K562 (cell line): ENCODE measurements around the gene PHF3. TPM values are rescaled to one million over a fixed set of nuclear protein-coding genes. Genes with fewer than 3 reads are reported as not detected.

Source experiments
- ATAC-seq: fragments of 200-7000 bp; cut with Tn5 transposase; 3 replicates; pipeline ENCODE4 v1.9.1; 2020; ENCODE audit warnings: moderate library complexity
- BruUV-seq: library from RNA; stranded (reverse); fragments of 400-500 nt; replicated peaks from 2 replicates; lab custom pipeline; 2021; lab: Mats Ljungman, UMichigan
- CTCF ChIA-PET: fragments of 300-600 bp; formaldehyde crosslinking; extraction: SDS; loops from one replicate; lab custom pipeline; 2021; ENCODE audit warnings: low intra/inter-chr PET ratio; lab: Yijun Ruan, JAX
- POLR2A ChIA-PET: fragments of 300-600, 350-650 bp; sonication (Branson Sonifier 250); formaldehyde crosslinking; extraction: SDS; loops from one replicate; lab custom pipeline; 2021; ENCODE audit warnings: antibody characterized with exemption, inconsistent platforms; lab: Yijun Ruan, JAX
- DNase-seq, 4 experiments: peaks; one replicate each; pipeline versions ENCODE4 v3.0.0 to v3.0.0-alpha.2; 2011 to 2018; ENCODE audit warnings: low spot score in 3 of 4, mixed read lengths in 3 of 4; ENCODE audit errors: extremely low read depth in 1 of 4
- FAIRE-seq: peaks from 2 replicates; lab custom pipeline; 2011; peaks lifted over from hg19 to GRCh38; lab: Jason Lieb, UNC
- H2AFZ ChIP-seq: 2 replicates; pipeline ENCODE4 v1.6.0; 2011; ENCODE audit warnings: low read depth, low read length, control low read depth, inconsistent platforms
- H3K27ac ChIP-seq: fragments of 200-600 bp; 3 replicates; pipeline ENCODE4 v1.8.0; 2011; ENCODE audit warnings: low read depth, mild to moderate bottlenecking, control low read depth, inconsistent platforms, low read length, moderate library complexity, mixed read lengths; ENCODE audit errors: extremely low read depth
- H3K27me3 ChIP-seq, 2 experiments: fragments of 300-600 bp in 1 of 2; 2 replicates in 1 of 2; 3 replicates in 1 of 2; pipeline versions ENCODE4 v1.6.0 to v1.8.0; 2011; ENCODE audit warnings: inconsistent platforms in 2 of 2, low read length in 2 of 2, mild to moderate bottlenecking in 1 of 2, mixed read lengths in 1 of 2, moderate library complexity in 1 of 2; ENCODE audit not compliant: control insufficient read depth in 2 of 2, insufficient read depth in 2 of 2
- H3K36me3 ChIP-seq: fragments of 300-600 bp; 3 replicates; pipeline ENCODE4 v1.8.0; 2011; ENCODE audit warnings: mild to moderate bottlenecking, low read length, inconsistent platforms; ENCODE audit not compliant: control insufficient read depth, insufficient read depth
- H3K4me1 ChIP-seq, 2 experiments: fragments of 200-600 bp in 1 of 2; replicated peaks in 1 of 2; 2 replicates in 1 of 2; 3 replicates in 1 of 2; pipeline versions ENCODE4 v1.5.1 to v1.8.0; 2011; ENCODE audit warnings: inconsistent platforms in 2 of 2, low read length in 2 of 2, mild to moderate bottlenecking in 1 of 2, mixed read lengths in 1 of 2, moderate library complexity in 1 of 2; ENCODE audit not compliant: control insufficient read depth in 2 of 2, insufficient read depth in 2 of 2
- H3K4me2 ChIP-seq: 2 replicates; pipeline ENCODE4 v1.6.1; 2011; ENCODE audit warnings: low read length, control low read depth, inconsistent platforms, mixed read lengths; ENCODE audit not compliant: insufficient read depth
- H3K4me3 ChIP-seq: fragments of 200-600 bp; sonication (generic), shearing (Covaris generic); 2 replicates; pipeline ENCODE4 v1.5.1; 2016; ENCODE audit warnings: control low read depth, inconsistent platforms
- H3K79me2 ChIP-seq: fragments of 200-600 bp; 3 replicates; pipeline ENCODE4 v1.8.0; 2011; ENCODE audit warnings: low read length, inconsistent platforms; ENCODE audit not compliant: control insufficient read depth, insufficient read depth
- H3K9ac ChIP-seq, 2 experiments: 2 replicates each; pipeline versions ENCODE4 v1.6.0 to v1.6.1; 2011; ENCODE audit warnings: low read depth in 2 of 2, low read length in 2 of 2, control low read depth in 1 of 2, inconsistent platforms in 1 of 2, mild to moderate bottlenecking in 1 of 2, mixed read lengths in 1 of 2; ENCODE audit not compliant: insufficient read depth in 1 of 2
- H3K9me1 ChIP-seq: one replicate; pipeline ENCODE4 v1.6.0; 2011; ENCODE audit warnings: inconsistent platforms, mild to moderate bottlenecking, low read length, moderate library complexity; ENCODE audit not compliant: control insufficient read depth, insufficient read depth
- H3K9me3 ChIP-seq: replicated peaks from 2 replicates; pipeline ENCODE4 v1.5.1; 2011; ENCODE audit warnings: low read depth, low read length, inconsistent platforms; ENCODE audit not compliant: control insufficient read depth, insufficient read depth
- H4K20me1 ChIP-seq: replicated peaks from 2 replicates; pipeline ENCODE4 v1.6.1; 2011; ENCODE audit warnings: low read length, inconsistent platforms, mixed read lengths; ENCODE audit not compliant: control insufficient read depth, insufficient read depth
- BRCA1 ChIP-seq, 2 experiments: fragments of 450-650 bp in 1 of 2; sonication (generic) in 1 of 2; formaldehyde crosslinking in 1 of 2; IDR thresholded peaks; 2 replicates each; pipeline versions ENCODE4 v1.5.0 to v1.6.1; 2017 to 2020; ENCODE audit warnings: mild to moderate bottlenecking in 1 of 2, missing genetic modification reagents in 1 of 2
- CBX1 ChIP-seq: sonication (generic); IDR thresholded peaks from 2 replicates; pipeline ENCODE4 v1.6.1; 2016; ENCODE audit warnings: antibody characterized with exemption, low read depth, mild to moderate bottlenecking
- CBX8 ChIP-seq: fragments of 200-600 bp; sonication (generic); IDR thresholded peaks from 2 replicates; pipeline ENCODE4 v1.6.1; 2012; ENCODE audit warnings: borderline replicate concordance, mixed run types, low read depth, mild to moderate bottlenecking, moderate library complexity, mixed read lengths, low read length, control low read depth, inconsistent platforms; ENCODE audit not compliant: poor library complexity, severe bottlenecking; ENCODE audit errors: extremely low read depth
- CREB3 ChIP-seq: fragments of 450-650 bp; conservative IDR thresholded peaks from 2 replicates; pipeline ENCODE4 v1.6.1; 2016; ENCODE audit warnings: missing genetic modification characterization, low read depth, mild to moderate bottlenecking, missing compliant biosample characterization, moderate library complexity
- LEF1 ChIP-seq: fragments of 450-650 bp; IDR thresholded peaks from 2 replicates; pipeline ENCODE4 v1.6.1; 2016; ENCODE audit warnings: mild to moderate bottlenecking
- PREB ChIP-seq: sonication (generic); formaldehyde crosslinking; IDR thresholded peaks from 2 replicates; pipeline ENCODE4 v1.8.1; 2023; ENCODE audit warnings: mild to moderate bottlenecking, missing genetic modification reagents
- TAF15 ChIP-seq: fragments of 200-400 bp; formaldehyde crosslinking; IDR thresholded peaks from 2 replicates; pipeline ENCODE4 v1.6.1; 2017; ENCODE audit warnings: mild to moderate bottlenecking, low read depth, low read length, moderate library complexity
- ZNF232 ChIP-seq: sonication (generic); formaldehyde crosslinking; IDR thresholded peaks from 2 replicates; pipeline ENCODE4 v1.8.0; 2022; ENCODE audit warnings: mild to moderate bottlenecking, missing genetic modification reagents
- ZNF398 ChIP-seq: fragments of 250-450 bp; sonication (Bioruptor Pico); IDR thresholded peaks from 2 replicates; pipeline ENCODE4 v1.8.0; 2021; ENCODE audit warnings: moderate library complexity, mild to moderate bottlenecking, inconsistent platforms
- in situ Hi-C: fragments of 300-500 bp; cut with MboI; formaldehyde crosslinking; loops from 4 replicates; pipeline ENCODE4 v1.15.0; 2018; ENCODE audit warnings: inconsistent platforms, mixed read lengths
- intact Hi-C: fragments of 100-400 bp; cut with micrococcal nuclease; formaldehyde crosslinking; loops from 2 replicates; pipeline ENCODE4 v1.14.2; 2022
- polyA plus RNA-seq, 8 experiments: library from polyadenylated mRNA; depleted of rRNA in 4 of 8; stranded (reverse) in 5 of 8; unstranded in 3 of 8; fragments of >200 nt; fragmentation: Nextera tagmentation in 2 of 8; fragmentation: Illumina TruSeq in 1 of 8; extraction: Ambion mirVana in 2 of 8; extraction: Trizol in 1 of 8; gene quantifications; 2 replicates each; pipeline versions ENCODE4 v1.2.1 to v1.2.3, GENCODE V29; 2011 to 2014; ENCODE audit warnings: inconsistent platforms in 1 of 8, missing spikeins in 1 of 8
- total RNA-seq, 7 experiments: library from RNA; depleted of rRNA in 6 of 7; stranded (reverse); fragments of >200 nt in 6 of 7; fragmentation: Illumina TruSeq in 2 of 7; extraction: Trizol in 2 of 7; gene quantifications; 2 replicates each; pipeline versions ENCODE4 v1.2.1 to v1.2.3, GENCODE V29; 2011 to 2021; ENCODE audit warnings: low replicate concordance in 1 of 7

PHF3 gene
- total and polyA plus RNA-seq, 9 of the 15 experiments (the other 6 are each of a cell fraction or from before 2014, with no cell fraction given): 8.1 to 51.2 (median 30.9) TPM

GRCh38 chr6:63649847-63650265, 14.3 kb downstream of the PHF3 start:
- Histone ChIP-seq H3K4me2 (no peak overlapping the region), H4K20me1 (no peaks in the 10 kb centered on the region; the same call in 1 of the 2 replicates), H3K79me2 (peaks cover 99% of the 10 kb centered on the region), H3K27ac (no peak overlapping the region), H2AFZ (no peak overlapping the region), H3K9ac (no peak overlapping the region), H3K36me3 (peaks cover 16% of the 10 kb centered on the region; the same call in 2 of the 3 replicates), H3K9me3 (no peaks in the 10 kb centered on the region), H3K4me3 (no peak overlapping the region), H3K27me3 (no peaks in the 10 kb centered on the region), H3K9me1 (no peaks in the 10 kb centered on the region), H3K4me1 (peaks cover 0 to 2% of the 10 kb centered on the region in 2 experiments; a peak in 1 of 5 replicates)
- ATAC-seq: peak; percentile 62
- TF ChIP-seq ZNF232 (CRISPR knock-in tag) (no peak), CBX1 (no peak), CREB3 (no peak), TAF15 (no peak), BRCA1 (IDR thresholded peaks at IDR 0.05) (no peak), BRCA1 (CRISPR knock-in tag; IDR thresholded peaks at IDR 0.05) (no peak), PREB (no peak), LEF1 (no peak), ZNF398 (CRISPR knock-in tag) (no peak), CBX8 (no peak)
- in situ Hi-C loops: no loop called here
- ChIA-PET POLR2A (interaction anchor here (1.1 to 1.9 kb wide), 3 partner anchors 10 to 14 kb away, joined by 3 to 10 read pairs (median 4); partner anchors contain the start of gene PHF3), CTCF (no interaction called here)
- no peak for DNase-seq
- intact Hi-C loops: no loop called here
- BruUV-seq: no TSS peak
- no peak for FAIRE-seq
